Stimulated activated CD4-positive, alpha-beta T cell treated with anti-CD3 and anti-CD28 coated beads, Interleukin-15, amount 100 ng/mL, for 48 hours (primary cell): ENCODE data around the gene CD1C.
"Not testable (repeated sequence)": the region's sequence is repeated elsewhere in the genome, so short reads cannot be mapped to it uniquely, and the experiment has no call there.

Experiments used
- DNase-seq, 2 donors: peaks; one replicate each; pipeline ENCODE4 v3.0.0-alpha.2; 2020; ENCODE audit warnings: low read depth in 2 of 2

The CD1C gene

GRCh38 chr1:158289811-158290210 is at the start of gene CD1C:
Gene CD1C (plus strand): TSS chr1:158289923. CDS start chr1:158290065, 142 bp downstream.
- DNase-seq: no peak

- no peak for DNase-seq
These were observed 43.1 kb upstream of the CD1C start for GRCh38 chr1:158246650-158247049.

GRCh38 chr1:158248118-158248517 is 41.6 kb upstream of the CD1C start:
- peak in 1 of 2 donors; percentile 2 for DNase-seq

GRCh38 chr1:158248771-158249170 is 41.0 kb upstream of the CD1C start:
- DNase-seq: no peak

DNA sequence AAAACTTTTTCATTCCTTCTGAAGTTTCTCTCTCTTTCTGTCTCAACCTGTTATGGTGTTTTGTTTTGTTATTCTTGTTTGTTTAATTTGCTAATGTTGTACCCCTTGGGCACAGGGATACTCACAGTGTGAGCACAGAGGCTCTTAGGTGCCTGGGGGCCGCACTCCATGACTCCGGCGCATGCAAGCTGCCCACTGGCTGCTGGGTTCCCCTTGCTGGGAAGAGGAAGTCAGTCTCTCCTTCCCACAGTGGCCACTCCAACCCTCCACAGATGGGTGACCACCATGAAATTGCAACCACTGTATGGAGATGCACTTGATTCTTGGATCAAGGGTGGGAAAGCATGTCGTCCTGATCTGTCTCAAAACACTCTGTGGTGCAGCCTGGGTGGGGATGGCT is 40.1 kb upstream of the CD1C start:
- no peak for DNase-seq

DNA sequence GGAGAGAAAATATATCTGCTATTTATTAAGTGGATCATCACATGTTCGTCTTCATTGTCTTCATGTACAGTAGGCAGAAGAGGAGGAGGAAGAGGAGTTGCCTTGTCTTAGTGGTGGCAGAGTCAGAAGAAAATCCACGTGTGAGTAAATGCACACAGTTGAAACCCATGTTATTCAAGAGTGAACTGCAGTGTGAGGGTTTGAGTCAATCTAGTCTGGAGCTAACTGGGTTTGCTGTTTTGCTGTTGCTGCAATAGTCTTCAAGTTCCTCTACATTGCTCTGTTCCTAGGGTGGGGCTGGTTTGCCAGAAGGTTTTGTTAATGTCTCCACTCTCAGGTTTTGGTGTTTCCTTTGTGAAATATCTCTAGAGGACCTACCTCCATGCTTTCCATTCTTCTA is 38.6 kb upstream of the CD1C start:
- DNase-seq: no peak

- DNase-seq: no peak
These were observed 34.1 kb upstream of the CD1C start for GRCh38 chr1:158255656-158256055.

GRCh38 chr1:158256747-158257146 is 33.0 kb upstream of the CD1C start:
- not testable (repeated sequence) for DNase-seq

- DNase-seq: no peak
These were observed 31.8 kb upstream of the CD1C start for GRCh38 chr1:158257888-158258287.

DNA sequence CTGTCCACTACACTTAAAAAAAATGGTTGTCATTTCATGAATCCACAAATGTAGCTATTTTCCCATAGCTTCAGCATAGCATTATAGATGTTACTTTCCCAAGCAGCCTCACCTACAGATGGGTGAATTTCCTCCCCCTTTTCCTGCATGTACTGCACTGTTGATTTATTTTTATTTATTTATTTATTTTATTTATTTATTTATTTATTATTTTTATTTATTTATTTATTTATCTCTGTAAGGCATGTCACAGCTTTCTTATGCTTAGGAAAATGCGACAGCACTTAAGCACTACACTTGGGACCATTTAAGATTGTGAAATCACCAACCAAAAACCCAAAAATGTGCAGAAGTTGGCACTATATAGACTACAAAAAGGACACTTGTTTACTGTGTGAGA is 30.6 kb upstream of the CD1C start:
- DNase-seq: no peak

GRCh38 chr1:158272681-158273080 is 17.0 kb upstream of the CD1C start:
- DNase-seq: no peak

- DNase-seq: no peak
These were observed 14.9 kb upstream of the CD1C start for GRCh38 chr1:158274797-158275196.

DNA sequence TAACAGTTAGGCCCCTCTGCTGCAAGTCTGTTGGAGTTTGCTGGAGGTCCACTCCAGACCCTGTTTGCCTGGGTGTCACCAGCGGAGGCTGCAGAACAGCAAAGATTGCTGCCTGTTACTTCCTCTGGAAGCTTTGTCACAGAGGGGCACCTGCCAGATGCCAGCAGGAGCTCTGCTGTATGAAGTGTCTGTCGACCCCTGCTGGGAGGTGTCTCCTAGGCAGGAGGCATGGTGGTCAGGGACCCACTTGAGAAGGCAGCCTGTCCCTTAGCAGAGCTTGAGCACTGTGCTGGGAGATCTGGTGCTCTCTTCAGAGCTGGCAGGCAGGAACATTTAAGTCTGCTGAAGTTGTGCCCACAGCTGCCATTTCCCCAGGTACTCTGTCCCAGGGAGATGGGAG is 7.3 kb upstream of the CD1C start:
- DNase-seq: not testable (repeated sequence)

DNA sequence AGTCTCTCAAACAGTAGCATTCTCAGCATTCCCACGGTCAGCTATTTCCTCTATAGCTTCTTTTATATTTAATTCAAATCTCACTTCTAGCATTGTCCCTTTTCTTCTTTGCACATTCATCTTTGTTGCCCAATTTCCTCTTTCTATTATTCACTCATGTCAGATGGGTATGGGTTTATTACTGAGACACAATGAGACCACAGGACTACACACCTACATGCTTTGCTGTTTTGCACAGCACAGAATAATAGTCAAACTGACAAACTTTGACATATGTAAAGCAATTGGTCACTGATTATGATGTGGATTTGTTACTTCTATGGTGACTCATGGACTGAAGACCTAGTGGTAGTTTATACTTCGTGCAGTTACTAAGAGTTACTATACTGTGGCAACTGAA is 5.8 kb upstream of the CD1C start:
- no peak for DNase-seq

GRCh38 chr1:158285756-158286241 is 3.9 kb upstream of the CD1C start:
- DNase-seq: peak in 1 of 2 donors; percentile 2

DNA sequence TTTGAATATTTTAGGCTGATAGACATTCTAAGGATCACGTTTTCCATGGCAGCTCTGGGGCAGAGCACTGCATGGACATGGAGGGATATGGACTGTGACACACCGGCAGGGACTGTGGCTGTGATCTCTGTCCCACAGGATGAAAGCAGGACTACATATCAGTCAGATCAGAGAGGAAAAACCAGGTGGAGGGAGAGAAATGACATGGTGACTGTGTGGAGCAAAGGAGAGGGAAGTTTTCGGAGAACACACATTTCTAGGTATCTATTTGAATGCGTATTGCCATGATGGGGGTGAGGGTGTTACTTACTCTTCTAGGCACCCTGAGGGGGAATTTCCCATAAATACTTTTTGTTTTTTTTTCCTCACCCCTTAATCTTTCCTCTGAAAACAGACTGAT is 3.2 kb upstream of the CD1C start:
- no peak for DNase-seq

DNA sequence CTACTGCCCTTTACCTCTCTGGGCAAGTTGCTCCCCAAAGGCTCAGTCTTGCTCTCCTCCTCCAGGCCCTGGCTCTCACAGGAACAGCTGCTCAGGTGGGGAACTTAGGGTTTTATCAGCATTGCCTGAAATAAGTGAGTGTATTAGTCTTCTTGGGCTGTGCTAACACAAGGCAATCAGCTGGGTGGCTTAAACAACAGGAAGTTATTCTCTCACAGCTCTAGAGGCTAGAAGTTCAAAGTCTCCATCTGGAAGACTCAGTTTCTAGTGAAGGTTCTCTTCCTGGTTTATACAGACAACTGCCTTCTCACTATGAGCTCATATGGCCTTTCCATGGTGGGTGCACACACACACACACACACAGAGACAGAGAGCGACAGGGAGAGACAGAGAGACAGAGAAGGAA is 2.8 kb upstream of the CD1C start:
- no peak for DNase-seq

DNA sequence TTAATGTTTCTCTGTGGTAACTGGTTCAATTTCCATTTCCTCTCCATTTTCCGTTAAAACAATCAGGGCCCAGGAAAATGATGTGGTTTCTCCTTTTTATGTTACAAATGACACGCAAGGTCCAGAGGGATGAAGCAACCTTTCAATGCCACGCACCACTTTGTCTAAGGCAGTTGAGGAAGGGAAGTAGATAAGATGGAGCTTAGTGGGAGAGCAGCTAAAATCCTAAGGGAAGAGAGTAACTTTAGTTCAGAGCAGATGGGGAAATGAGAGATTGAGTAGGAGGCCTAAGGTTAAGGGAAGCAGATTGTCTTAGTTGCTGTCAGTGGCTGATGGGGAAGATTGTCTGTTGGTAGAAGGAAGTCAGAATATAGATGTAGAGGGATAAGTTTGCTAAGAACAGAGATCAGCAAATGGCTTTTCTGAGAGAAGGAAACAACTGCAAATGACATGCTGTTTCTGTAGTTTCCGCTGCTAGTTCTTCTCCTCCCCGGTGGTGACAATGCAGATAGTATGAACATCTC is 660 bp downstream of the CD1C start:
- DNase-seq: no peak

GRCh38 chr1:158295791-158296190 is 6.1 kb downstream of the CD1C start:
- no peak for DNase-seq

DNA sequence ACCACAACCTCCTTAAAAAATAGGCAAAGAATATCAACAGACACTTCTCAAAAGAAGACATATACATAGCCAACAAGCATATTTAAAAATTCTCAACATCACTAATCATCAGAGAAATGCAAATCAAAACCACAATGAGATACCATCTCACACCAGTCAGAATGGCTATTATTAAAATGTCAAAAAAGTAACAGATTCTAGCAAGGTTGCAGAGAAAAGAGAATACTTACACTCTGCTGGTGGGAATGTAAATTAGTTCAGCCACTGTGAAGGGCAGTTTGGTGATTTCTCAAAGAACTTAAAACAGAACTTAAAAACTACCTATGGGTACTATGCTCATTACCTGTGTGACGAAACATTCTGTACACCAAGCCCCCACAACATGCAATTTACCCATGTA is 20.9 kb downstream of the CD1C start:
- DNase-seq: no peak

DNA sequence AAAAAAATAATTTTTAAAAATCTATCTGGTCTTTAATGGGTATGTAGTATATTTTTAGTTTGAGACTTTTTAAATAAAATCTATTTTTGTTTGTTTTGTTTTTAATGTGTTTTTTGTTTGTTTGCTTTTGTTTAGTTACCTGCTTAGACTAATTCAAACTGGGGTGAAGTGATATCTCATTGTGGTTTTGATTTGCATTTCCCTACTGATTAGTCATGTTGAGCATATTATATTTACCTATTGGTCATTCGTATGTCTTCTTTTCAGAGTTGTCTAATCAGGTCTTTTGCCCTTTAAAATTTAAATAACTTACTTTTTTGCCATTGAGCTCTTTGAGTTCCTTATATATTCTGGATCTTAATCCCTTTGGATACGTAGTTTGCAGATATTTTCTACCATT is 21.3 kb downstream of the CD1C start:
- DNase-seq: no peak

DNA sequence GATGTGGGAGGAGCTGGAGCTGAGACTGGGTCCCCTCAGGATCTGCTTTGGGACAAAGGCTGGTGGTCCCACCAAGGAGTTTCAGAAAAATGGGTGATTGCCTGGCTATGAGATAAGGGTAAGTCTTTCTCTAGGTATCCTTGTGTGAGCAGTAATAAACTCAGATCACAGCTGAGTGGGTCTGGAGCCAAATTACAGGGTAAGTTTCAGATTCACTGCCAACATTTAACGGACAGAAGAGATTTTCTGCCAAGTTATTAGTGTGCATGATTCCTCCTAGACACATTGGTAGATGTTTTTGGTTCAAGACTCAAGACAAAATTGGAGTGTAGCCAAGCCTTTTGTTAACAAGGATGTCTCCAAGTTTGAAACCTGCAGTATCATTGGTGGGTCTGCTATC is 34.1 kb downstream of the CD1C start:
- DNase-seq: no peak

- DNase-seq: no peak
These were observed 34.7 kb downstream of the CD1C start for GRCh38 chr1:158324395-158324794.

DNA sequence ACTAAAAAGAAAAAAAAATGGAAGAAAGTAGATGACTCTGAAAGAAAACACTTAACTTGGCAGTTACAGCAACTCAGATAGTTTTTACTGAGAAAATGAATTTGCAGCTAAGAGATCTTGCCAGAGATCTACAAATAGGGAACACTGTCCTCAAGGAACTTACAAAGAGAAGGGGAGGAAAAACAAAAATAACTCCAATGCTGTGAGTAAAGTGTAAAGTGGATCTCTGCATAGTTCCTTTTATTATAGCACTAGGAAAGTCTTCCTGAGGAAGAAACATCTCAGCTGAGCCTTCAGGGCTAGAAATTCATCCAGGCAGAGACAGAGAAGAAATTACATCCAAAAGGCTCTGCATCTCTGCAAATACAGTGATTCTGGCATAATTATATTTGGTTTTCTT is 37.8 kb downstream of the CD1C start:
- no peak for DNase-seq
